ENCODE data around the gene GLG1. TPM values are rescaled to one million over a fixed set of nuclear protein-coding genes. Genes with fewer than 3 reads are reported as not detected.

Gene GLG1
- total RNA-seq, 6 donors from 2014 or later, result 88.3 to 149 (median 110) TPM

GRCh38 chr16:74586948-74587347 is 20.0 kb downstream of the GLG1 start:
- no peak overlapping the region for H3K27ac ChIP-seq
- H3K36me3 ChIP-seq, result no peaks in the 10 kb centered on the region
- WGBS, 2 donors, result 77 to 81% methylated on average over 6 of the region's 6 CpGs
- no peak overlapping the region for H3K4me3 ChIP-seq
- DNase-seq (no peak), ATAC-seq (ENCODE audit: low FRiP score in 2 of 2) (no peak)
- no peaks in the 10 kb centered on the region for H3K27me3 ChIP-seq
- peaks cover 0 to 22% (median 4%) of the 10 kb centered on the region in 4 donors for H3K4me1 ChIP-seq
- H3K9me3 ChIP-seq, result no peaks in the 10 kb centered on the region
- TF ChIP-seq POLR2A (IDR thresholded peaks at IDR 0.05) (no peak), CTCF (IDR thresholded peaks at IDR 0.05) (no peak), EP300 (IDR thresholded peaks at IDR 0.05) (no peak), POLR2AphosphoS5 (IDR thresholded peaks at IDR 0.05) (no peak)

- no peaks in the 10 kb centered on the region for H3K36me3 ChIP-seq
- TF ChIP-seq POLR2AphosphoS5 (IDR thresholded peaks at IDR 0.05) (no peak), POLR2A (IDR thresholded peaks at IDR 0.05) (no peak), EP300 (IDR thresholded peaks at IDR 0.05) (no peak), CTCF (IDR thresholded peaks at IDR 0.05) (no peak)
- WGBS, 2 donors, result 91 to 96% methylated on average over 6 of the region's 6 CpGs
- ATAC-seq (ENCODE audit: low FRiP score in 2 of 2), result no peak
- no peak for DNase-seq
- H3K9me3 ChIP-seq, result no peaks in the 10 kb centered on the region
- peaks cover 0 to 26% (median 4%) of the 10 kb centered on the region in 4 donors for H3K4me1 ChIP-seq
- no peak overlapping the region for H3K27ac ChIP-seq
- H3K27me3 ChIP-seq, result no peaks in the 10 kb centered on the region
- no peak overlapping the region for H3K4me3 ChIP-seq
Observed at GRCh38 chr16:74585846-74586443, 21.0 kb downstream of the GLG1 start.

- peaks cover 0 to 29% (median 5%) of the 10 kb centered on the region in 4 donors for H3K4me1 ChIP-seq
- no peaks in the 10 kb centered on the region for H3K36me3 ChIP-seq
- H3K27me3 ChIP-seq, result no peaks in the 10 kb centered on the region
- H3K4me3 ChIP-seq, result peak overlapping the region in 3 of 4 donors; percentile 3 to 13 (median 5)
- DNase-seq (no peak), ATAC-seq (ENCODE audit: low FRiP score in 2 of 2) (no peak)
- 74 to 76% methylated on average over 9 of the region's 9 CpGs for WGBS, 2 donors
- H3K27ac ChIP-seq, result peak overlapping the region in 2 of 4 donors; percentile 12 to 42
- H3K9me3 ChIP-seq, result no peaks in the 10 kb centered on the region
- TF ChIP-seq POLR2AphosphoS5 (IDR thresholded peaks at IDR 0.05), result no peak
- no peak for TF ChIP-seq CTCF (IDR thresholded peaks at IDR 0.05)
- TF ChIP-seq EP300 (IDR thresholded peaks at IDR 0.05), result no peak
- no peak for TF ChIP-seq POLR2A (IDR thresholded peaks at IDR 0.05)
Observed at GRCh38 chr16:74583926-74584666, 22.8 kb downstream of the GLG1 start.

GRCh38 chr16:74582970-74583369 is 23.9 kb downstream of the GLG1 start:
- no peak for ATAC-seq (ENCODE audit: low FRiP score in 2 of 2)
- H3K36me3 ChIP-seq, result no peaks in the 10 kb centered on the region
- no peak for DNase-seq
- no peaks in the 10 kb centered on the region for H3K27me3 ChIP-seq
- H3K4me1 ChIP-seq, result peaks cover 2 to 31% (median 12%) of the 10 kb centered on the region in 4 donors
- WGBS, 2 donors, result 65 to 87% methylated on average over 1 of the region's 1 CpG
- TF ChIP-seq CTCF (IDR thresholded peaks at IDR 0.05), result no peak
- TF ChIP-seq POLR2AphosphoS5 (IDR thresholded peaks at IDR 0.05), result no peak
- TF ChIP-seq EP300 (IDR thresholded peaks at IDR 0.05), result no peak
- no peak for TF ChIP-seq POLR2A (IDR thresholded peaks at IDR 0.05)
- no peaks in the 10 kb centered on the region for H3K9me3 ChIP-seq
- H3K4me3 ChIP-seq, result no peak overlapping the region
- no peak overlapping the region for H3K27ac ChIP-seq
